SW480 (cell line): ENCODE results near the gene KLF3.
"Not testable (repeated sequence)": the region's sequence is repeated elsewhere in the genome, so short reads cannot be mapped to it uniquely, and the experiment has no call there.

Source experiments
- DNase-seq: peaks from one replicate; pipeline ENCODE4 v3.0.0-alpha.2; 2016; ENCODE audit warnings: low spot score

The KLF3 gene

DNA sequence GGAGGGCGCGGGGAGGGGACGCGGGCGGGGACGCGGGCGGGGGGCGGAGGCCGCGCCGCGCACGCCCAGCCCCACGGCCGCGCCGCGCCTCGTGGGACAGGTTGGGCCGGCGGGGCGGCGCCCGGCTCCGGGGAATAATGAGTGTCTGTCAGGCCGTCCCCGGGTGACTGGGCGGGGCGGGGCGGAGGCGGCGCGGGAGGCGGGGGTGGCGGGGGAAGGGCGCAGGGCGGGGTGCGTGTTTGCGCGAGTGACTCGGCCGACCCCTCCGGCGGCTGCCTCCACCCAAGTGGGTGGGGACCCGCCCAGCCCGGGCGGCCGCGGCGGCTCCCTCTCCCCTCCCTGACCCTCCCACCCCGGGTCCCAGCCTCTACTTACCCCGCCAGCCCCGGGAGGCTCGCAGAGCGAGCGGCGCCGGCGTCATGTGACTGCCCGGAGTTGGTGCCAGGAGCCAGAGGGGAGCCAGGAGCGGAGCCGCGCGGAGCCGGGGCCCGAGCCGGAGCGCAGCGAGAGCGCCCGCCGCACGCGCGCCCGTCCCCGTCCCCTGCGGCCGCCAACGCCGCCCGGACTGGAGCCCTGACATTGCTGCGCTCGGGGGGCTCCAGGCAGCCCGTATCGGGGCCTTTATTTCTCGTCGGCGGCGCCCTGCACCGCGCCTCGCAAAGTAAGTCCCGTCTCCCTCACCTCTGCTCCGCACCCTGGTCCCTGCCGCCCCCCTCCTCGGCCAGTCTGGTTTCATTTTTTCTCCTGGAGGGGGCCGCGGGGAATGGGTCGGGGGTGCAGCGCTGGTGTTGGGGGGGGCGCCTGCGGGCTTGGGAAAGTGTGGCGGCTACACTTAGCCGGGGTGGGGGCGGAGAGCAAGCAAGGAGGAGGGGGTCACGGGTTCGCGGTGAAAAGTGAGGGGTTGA, at the start of gene KLF3:
TSS of gene KLF3 (plus strand) at position 399 of the 905 bp plus-strand sequence. CDS start 16,427 bp downstream, outside the sequence.
- DNase-seq, result peak; percentile 73

DNA sequence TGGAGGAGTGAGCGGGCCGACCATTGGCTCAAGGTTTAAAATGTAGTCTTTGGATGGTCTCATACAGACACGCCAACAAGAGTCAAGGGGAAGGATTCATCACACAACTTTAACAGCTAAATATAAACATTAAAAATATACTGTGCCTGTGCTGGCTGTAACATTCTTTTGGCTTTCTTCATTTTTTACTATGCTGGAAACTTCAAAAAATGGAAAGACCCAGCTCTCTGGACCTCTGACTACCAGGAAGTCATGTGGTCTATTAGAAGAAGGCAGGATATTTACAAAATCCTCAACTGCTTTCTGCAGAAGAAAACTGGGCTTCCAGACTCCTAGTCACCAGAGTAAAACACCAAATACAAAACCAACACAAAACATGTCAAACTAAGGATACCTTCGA, 49.8 kb upstream of the KLF3 start:
- DNase-seq, result no peak

DNA sequence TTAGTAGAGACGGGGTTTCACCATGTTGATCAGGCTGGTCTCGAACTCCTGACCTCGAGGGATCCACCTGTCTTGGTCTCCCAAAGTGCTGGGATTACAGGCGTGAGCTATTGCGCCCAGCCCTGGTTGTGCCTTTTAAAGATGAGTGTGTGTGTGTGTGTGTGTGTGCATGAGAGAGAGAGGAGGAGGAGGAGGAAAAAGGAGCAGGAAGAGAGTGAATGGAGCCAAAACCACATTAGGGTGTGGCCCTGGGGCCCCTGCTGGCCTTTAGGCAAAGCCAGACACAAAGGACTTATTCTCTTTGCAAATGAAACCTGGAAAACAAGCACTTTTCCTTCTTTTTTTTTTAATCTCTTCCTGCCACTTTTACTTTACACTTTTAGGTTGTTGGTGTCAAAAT, 48.2 kb upstream of the KLF3 start:
- DNase-seq, result peak; percentile 66

DNA sequence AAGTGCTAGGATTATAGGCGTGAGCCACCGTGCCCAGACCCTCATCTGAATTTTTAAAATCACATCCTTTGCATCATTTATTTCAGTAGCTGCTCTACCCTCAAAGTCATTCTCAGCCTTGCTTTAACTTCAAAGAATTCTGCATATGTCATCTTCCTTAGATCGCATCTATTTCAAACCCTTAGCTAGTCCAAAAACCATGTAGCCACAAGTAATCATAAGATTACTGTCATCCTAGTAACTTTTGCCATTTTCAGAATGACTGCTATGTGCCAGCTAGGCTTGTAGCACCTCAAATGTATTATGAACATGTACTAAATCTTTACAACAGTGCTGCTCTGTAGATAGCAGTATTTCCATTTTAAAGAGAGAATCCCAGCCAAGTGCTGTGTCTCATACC, 45.5 kb upstream of the KLF3 start:
- DNase-seq, result no peak

DNA sequence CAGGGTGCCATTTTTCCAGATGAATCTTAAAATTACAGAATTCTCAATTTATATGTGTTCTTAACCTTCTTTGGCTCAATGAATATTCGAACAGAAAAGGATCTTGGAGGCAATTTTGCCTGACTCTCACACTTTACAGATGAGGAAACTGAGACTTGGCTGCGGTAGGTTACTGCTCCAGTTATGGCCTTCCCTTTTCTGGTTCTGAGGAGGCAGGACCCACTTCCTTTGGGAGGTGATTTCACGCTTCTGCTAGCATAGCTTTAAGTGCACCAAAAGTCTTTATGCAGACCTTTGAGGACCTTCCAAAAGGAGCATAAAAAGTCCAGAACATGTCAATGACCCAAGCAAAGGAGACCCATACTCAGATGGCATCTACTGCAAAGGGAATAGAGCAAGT, 44.7 kb upstream of the KLF3 start:
- DNase-seq, result no peak

DNA sequence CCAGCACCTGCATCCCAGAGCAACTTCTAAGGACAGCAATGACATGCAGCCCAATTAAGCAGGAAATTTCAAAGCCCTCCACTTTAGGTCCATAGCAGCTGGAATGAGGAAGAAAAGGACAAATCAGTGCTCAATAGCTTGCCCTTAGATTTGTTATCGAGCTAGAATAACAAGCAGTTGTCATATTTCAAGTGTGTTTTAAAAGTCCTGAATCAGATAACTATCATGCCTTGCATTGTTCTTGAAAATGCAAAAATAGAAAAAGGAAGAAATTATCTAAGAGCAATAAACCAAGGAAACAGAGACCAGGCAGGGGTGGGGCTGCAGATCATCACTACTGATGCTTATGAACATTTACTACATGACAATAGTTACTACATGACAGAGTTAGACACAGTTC, 43.9 kb upstream of the KLF3 start:
- no peak for DNase-seq

DNA sequence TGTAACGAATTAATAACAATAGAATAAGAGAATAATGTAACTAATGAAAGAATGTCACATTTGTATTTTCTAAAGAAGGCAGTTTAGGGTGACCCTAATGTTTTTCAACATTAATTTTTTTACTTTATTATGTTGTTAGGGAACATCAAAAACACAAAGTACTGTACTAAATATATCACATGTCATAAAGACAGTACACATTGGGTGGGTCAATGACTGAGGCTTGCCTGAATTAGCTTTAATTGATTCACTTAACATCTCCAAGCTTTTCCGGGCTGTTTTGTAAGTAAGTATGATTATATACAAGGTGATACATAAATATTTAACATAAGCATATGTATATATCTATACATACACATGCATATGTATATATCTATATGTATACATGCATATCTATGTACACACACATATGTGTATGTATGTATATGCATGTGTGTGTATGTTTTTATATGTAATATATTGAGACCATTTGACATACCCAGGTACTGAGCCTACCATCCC, 43.4 kb upstream of the KLF3 start:
- no peak for DNase-seq

DNA sequence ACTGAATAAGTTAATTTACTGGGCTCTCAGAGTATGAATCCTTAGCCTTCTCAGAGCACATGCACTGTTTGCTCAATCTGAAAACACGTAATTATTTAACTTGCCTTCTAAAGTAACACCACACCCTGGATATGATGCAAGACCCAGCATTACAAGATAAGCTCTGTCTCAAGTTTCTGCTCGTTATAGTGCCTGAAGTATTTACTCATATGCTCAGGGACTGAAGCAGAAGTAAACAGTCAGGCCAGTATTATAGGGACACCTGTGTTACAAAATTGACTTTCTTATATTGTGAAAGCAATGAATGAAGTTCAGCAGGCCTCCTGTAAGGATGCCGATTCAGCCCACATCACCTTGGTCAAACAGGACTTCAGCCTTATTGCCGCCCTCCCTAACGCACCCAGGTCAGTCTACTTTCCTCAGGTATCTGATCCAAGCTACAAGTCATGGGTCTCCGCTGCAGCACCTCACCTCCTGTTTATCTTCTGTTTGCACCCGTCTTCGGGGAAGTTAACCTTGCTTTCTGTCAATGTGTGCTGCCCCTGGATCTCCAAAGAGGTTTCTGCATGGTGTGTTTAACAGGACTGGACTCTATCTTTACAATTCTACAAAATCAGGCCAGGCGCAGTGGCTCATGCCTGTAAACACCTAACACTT, 42.8 kb upstream of the KLF3 start:
- peak; percentile 31 for DNase-seq

DNA sequence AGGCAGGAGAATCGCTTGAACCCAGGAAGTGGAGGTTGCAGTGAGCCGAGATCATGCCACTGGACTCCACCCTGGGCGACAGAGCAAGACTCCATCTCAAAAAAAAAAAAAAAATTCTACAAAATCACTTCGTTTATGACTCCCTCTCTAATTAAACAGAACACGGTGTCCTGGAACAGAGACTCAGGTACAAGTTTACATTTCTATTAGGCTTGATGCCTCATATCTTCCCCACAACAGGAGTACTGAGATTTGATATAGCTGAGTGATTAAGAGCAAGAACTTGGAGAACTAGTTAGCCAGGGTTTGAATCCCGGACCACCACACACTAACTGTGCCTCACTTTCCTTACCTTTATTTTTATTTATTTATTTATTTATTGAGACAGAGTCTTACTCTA, 42.2 kb upstream of the KLF3 start:
- no peak for DNase-seq

DNA sequence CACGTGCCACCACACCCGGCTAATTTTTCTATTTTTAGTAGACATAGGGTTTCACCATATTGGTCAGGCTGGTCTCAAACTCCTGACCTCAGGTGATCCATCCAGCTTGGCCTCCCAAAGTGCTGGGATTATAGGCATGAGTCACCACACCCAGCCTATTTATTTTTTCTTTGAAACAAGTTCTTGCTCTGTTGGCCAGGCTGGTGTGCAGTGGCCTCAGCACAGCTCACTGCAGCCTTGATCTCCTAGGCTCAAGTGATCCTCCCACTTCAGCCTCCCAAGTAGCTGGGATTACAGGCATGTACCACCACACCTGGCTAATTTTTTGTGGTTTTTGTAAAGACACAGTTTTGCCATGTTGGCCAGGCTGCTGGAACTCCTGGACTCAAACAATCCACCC, 41.7 kb upstream of the KLF3 start:
- DNase-seq, result not testable (repeated sequence)

DNA sequence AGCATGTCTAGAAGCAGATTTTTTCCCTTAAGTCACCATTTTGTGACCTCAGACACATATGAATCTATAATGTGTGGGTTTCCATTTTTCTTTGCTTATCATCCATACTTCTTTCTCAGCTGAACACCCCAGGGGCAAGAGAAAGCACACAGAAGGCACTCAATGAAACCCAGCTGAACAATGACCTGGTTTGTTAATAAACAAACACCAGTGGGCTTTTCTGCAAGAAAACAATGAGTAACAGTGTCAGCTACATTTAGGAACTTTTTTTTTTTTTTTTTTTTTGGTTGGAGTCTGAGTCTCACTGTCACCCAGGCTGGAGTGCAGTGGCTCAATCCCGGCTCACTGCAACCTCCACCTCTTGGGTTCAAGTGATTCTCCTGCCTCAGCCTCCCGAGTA, 40.7 kb upstream of the KLF3 start:
- DNase-seq, result no peak

DNA sequence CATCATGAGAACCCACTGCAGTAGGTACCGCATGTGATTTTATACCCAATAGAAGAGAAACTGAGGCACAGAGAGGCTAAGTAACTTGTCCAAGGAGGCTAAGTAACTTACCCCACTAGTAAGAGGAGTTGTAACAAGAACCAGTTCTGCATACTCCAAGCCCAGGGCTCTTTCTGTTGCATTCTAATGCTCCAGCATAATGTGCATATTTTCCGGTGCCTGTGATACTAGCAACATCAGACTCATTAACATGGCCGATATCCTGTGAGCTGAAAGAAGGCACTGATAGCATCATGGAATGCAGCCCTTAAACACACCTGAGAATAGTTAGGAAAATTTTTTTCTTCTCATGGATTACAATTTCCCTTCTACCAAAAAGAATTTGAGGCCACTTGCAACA, 39.7 kb upstream of the KLF3 start:
- DNase-seq, result no peak

DNA sequence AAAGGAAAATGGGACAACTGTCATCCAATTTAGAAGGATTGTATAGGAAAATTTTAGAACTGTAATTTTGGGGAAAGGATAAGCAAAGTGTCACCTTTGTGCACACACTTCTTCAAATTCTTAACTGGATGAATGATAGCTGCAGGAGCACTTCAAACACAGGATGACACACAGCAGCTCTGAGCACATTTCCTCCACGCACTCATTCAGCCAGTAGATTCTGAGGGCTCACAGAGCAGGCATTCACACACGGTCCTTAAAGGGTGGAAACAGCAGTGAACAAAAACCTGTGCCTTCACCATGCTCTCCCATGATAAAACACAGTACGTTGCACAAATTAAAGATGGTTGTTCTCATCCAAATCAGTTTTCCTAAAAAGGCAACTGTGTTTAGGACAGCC, 38.5 kb upstream of the KLF3 start:
- no peak for DNase-seq

DNA sequence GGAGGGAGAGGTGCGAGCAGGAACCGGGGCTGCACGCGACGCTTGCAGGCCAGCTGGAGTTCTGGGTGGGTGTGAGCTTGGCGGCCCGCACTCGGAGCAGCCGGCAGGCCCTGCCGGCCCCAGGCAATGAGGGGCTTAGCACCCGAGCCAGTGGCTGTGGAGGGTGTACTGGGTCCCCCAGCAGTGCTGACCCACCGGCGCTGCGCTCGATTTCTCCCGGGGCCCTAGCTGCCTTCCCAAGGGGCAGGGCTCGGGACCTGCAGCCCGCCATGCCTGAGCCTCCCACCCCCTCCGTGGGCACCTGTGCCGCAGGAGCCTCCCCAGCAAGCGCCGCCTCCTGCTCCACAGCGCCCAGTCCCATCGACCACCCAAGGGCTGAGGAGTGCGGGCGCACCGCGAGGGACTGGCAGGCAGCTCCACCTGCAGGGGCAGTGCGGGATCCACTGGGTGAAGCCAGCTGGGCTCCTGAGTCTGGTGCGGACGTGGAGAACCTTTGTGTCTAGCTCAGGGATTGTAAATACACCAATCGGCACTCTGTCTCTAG, 37.0 kb upstream of the KLF3 start:
- not testable (repeated sequence) for DNase-seq

DNA sequence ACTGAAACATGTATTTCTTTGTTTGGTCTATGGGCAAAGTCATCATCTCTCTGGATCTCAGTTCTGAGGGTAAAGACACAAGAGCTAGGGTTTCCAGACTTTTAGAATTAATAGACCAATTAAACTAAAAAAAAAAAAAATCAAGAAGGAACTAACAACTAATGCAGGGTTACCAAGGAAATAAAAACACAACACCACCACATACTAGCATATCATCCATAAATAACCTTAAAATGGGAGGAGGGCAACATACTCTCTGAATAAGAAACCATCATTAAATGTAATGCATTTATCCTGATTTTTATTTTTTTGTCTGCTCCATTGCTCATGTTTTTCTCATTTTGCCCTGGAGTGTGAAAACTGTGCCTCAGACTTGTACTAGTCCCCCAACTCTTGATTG, 33.5 kb upstream of the KLF3 start:
- no peak for DNase-seq

DNA sequence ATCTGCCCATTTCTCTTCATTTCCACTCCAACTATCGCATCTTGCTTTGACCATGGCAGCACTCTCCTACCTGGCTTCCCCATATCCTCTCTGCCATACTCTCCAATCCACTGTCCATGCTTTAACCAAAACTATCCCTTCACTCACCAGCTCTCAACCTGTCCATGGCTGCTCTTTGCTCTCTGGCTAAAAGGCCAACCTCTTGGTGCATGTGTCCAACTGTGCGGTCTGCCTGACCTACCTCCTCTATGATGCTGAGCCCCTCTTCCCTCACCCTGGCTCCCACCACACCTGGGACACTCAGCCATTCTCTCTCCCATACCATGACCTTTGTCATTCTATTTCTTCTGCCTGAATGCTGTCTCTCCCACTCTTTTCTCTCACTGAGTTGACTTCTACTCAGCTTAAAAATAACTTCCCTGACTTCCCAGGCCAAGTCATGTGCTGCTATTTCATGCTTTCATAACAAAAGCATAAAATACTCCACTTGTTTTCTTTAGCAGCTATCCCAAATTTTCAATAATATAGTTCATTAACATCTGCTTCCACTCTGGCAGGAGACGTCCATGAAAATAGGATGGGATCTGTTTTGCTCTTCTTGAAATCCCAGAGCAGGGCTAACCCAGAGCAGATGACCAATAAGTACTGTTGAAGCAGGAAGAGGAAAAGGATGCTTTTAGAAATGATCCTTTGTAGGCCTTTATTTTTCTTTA, 29.8 kb upstream of the KLF3 start:
- DNase-seq, result no peak

DNA sequence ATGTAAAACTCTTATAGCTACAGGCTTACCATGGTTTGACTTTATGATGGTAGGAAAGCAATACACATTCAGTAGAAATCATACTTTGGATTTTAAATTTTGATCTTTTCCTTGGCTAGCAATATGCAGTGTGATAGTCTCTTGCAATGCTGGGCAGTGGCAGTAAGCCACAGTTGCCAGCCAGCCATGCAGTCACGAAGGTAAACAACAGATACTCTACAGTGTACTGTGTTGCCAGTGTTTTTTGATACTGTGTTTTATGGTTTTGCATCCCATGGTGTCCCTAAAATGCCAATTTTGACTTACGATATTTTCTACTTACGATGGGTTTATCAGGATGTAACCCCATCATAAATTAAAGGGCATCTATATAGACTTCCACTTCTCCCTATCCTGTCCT, 24.8 kb upstream of the KLF3 start:
- DNase-seq, result no peak

DNA sequence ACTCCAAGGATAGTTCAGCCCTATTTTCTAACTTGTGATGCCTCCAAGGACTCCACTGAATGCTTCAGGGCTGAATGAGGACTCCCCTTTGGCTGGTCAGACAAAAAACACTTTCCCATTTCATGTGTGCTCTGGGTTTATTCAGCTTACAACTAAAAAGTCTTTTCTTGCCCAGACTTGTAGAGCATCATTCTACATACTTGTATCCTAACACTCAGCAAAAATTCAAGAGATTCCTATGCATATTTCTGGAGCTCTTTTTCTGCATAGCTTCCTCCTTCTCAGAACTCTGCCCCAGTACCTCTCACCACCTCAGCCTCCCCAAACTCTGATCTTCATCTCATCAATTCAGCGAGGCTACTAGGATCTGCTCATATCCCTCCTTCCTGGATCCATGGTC, 22.2 kb upstream of the KLF3 start:
- DNase-seq, result no peak

DNA sequence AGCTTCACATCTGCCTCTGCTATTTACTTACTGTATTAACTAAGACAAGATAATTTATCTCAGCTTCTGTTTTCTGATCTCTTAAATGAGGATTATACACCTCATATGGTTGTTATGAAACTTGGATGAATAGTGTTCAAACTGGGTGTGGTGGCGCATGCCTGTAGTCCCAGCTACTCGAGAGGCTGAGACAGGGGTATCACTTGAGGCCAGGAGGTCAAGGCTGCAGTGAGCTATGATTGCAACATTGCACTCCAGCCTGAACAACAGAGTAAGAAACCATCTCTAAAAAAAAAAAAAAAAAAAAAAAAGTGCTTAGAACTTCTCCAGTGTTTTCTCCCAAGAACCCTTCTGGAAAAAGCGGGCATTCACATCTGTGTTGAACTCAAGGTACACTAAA, 19.8 kb upstream of the KLF3 start:
- no peak for DNase-seq

DNA sequence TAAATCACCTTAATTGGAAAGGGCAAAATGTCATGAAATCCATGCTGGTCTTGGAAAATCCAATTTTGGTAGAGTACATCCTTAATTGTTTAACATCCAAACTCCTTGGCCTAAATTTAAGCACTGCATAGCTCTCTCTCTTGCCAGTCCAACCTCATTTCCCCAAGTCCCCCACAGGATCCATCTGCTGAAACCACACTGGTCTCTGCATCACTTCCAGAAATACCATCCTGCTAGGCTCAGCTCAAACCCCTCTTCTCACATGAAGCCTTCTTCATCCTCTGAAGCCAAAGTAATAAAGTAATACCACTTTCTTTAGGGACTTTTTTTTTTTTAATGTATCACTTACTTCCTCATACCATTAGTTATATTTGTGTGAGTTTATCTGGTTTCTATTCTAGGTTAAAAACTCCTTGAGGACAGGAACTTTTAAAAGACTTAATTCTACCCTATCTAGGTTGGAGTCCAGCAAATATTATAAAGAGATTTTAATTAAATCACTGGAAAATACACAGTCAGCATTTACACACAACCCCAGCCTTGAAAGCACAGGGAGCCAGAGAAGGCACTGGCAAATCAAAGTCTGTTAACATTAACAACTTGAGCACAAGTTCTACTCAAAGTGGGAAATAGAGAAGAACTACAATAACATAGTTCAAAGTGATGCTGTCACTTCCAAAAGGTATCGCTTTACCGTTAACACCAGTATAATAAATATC, 16.7 kb upstream of the KLF3 start:
- DNase-seq, result no peak

DNA sequence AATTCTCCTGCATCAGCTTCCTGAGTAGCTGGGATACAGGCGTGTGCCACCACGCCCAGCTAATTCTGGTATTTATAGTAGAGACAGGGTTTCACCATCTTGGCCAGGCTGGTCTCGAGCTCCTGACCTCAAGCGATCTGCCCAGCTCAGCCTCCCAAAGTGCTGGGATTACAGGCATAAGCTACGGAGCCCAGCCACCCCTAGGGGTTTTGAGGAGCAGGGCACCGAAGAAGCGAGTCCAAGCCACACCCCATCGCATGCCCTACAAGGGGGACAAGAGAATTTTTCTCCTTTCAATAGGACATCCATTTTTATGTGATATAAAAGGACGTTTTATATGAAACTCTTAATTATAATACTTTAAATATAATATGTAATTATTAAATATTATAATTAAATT, 13.9 kb upstream of the KLF3 start:
- no peak for DNase-seq

DNA sequence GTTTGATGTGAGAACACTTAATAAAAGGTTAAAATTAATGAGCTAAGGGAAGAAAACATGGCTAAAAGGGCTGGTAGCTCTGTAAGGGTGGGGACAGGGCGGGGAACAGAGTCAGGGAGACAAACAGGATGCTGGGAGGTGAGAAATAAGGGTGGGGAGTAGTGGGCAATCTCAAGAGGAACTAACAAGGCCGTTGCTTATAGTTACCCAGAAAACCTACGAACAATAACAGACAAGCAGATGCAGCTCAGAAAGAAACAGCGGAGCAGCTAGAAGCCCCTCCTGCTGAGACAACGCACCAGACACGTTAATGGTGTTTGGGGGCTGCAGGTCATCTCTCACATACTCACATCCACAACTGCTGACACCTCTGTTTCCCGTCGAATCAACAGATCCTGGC, 9.7 kb upstream of the KLF3 start:
- DNase-seq, result no peak
